GM23338 (cell line): Measurements from ENCODE around the gene DTNA. TPM values are rescaled to one million over a fixed set of nuclear protein-coding genes. Genes with fewer than 3 reads are reported as not detected.

Source experiments
- ATAC-seq: fragments of 200-7000 bp; cut with Tn5 transposase; 3 replicates; pipeline ENCODE4 v1.9.1; 2020
- DNase-seq: peaks from one replicate; pipeline ENCODE4 v3.0.0-alpha.2; 2015; ENCODE audit warnings: low spot score
- H2AFZ ChIP-seq: fragments of 200-600 bp; sonication (generic); 2 replicates; pipeline ENCODE4 v1.8.0; 2016; ENCODE audit warnings: antibody characterized with exemption, mild to moderate bottlenecking, moderate library complexity
- H3F3A ChIP-seq: fragments of 200-600 bp; sonication (generic); replicated peaks from 2 replicates; pipeline ENCODE4 v1.8.0; 2017; ENCODE audit warnings: antibody characterized with exemption, mixed run types, low read depth
- H3K27ac ChIP-seq: fragments of 200-600 bp; sonication (generic); 2 replicates; pipeline ENCODE4 v1.6.1; 2016; ENCODE audit warnings: low read depth
- H3K27me3 ChIP-seq: fragments of 200-600 bp; sonication (generic); 2 replicates; pipeline ENCODE4 v1.8.0; 2016; ENCODE audit warnings: mild to moderate bottlenecking, mixed run types, moderate library complexity; ENCODE audit not compliant: insufficient read depth
- H3K36me3 ChIP-seq: fragments of 200-600 bp; sonication (generic); 2 replicates; pipeline ENCODE4 v1.8.0; 2016; ENCODE audit warnings: mild to moderate bottlenecking; ENCODE audit not compliant: insufficient read depth
- H3K4me1 ChIP-seq: fragments of 200-600 bp; sonication (generic); 2 replicates; pipeline ENCODE4 v1.8.0; 2016; ENCODE audit warnings: mild to moderate bottlenecking, moderate library complexity; ENCODE audit not compliant: insufficient read depth
- H3K4me2 ChIP-seq: fragments of 200-600 bp; sonication (generic); 2 replicates; pipeline ENCODE4 v1.7.1; 2017; ENCODE audit warnings: mixed run types
- H3K4me3 ChIP-seq: fragments of 200-600 bp; sonication (generic); 2 replicates; pipeline ENCODE4 v1.6.1; 2016; ENCODE audit warnings: mixed run types
- H3K79me2 ChIP-seq: fragments of 200-600 bp; sonication (generic); replicated peaks from 2 replicates; pipeline ENCODE4 v1.8.0; 2017; ENCODE audit warnings: mild to moderate bottlenecking; ENCODE audit not compliant: insufficient read depth
- H3K9me2 ChIP-seq: fragments of 200-600 bp; sonication (generic); 2 replicates; pipeline ENCODE4 v1.8.0; 2017; ENCODE audit not compliant: insufficient read depth
- H4K20me1 ChIP-seq: fragments of 200-600 bp; sonication (generic); replicated peaks from 2 replicates; pipeline ENCODE4 v1.8.0; 2017; ENCODE audit warnings: mild to moderate bottlenecking; ENCODE audit not compliant: insufficient read depth
- H3K27ac Mint-ChIP-seq: 2 replicates; pipeline ENCODE4 v1.8.0; 2020; ENCODE audit warnings: inconsistent platforms, mild to moderate bottlenecking, moderate library complexity, mixed read lengths
- H3K27me3 Mint-ChIP-seq: 3 replicates; pipeline ENCODE4 v1.8.0; 2022; ENCODE audit warnings: low read depth, mild to moderate bottlenecking, moderate library complexity, mixed read lengths, inconsistent platforms; ENCODE audit not compliant: insufficient read depth, poor library complexity
- H3K36me3 Mint-ChIP-seq: 3 replicates; pipeline ENCODE4 v1.8.0; 2021; ENCODE audit warnings: low read depth, mild to moderate bottlenecking, inconsistent platforms, moderate library complexity, mixed read lengths
- H3K4me1 Mint-ChIP-seq: 3 replicates; pipeline ENCODE4 v1.8.0; 2020; ENCODE audit warnings: mild to moderate bottlenecking, inconsistent platforms, mixed read lengths
- H3K4me3 Mint-ChIP-seq: 3 replicates; pipeline ENCODE4 v1.8.0; 2021; ENCODE audit warnings: moderate library complexity, mild to moderate bottlenecking, inconsistent platforms, mixed read lengths
- H3K9me3 Mint-ChIP-seq: 3 replicates; pipeline ENCODE4 v1.8.0; 2020; ENCODE audit warnings: moderate library complexity, mild to moderate bottlenecking, inconsistent platforms, mixed read lengths
- CREB1 ChIP-seq: fragments of 250-450 bp; sonication (Bioruptor Pico); IDR thresholded peaks from 2 replicates; pipeline ENCODE4 v1.5.0; 2020; ENCODE audit warnings: low read depth, mild to moderate bottlenecking, moderate library complexity
- ETS1 ChIP-seq: IDR thresholded peaks from 2 replicates; pipeline ENCODE4 v1.6.1; 2016; ENCODE audit warnings: antibody characterized with exemption
- EZH2 ChIP-seq: fragments of 200-600 bp; sonication (generic); IDR thresholded peaks from one replicate; pipeline ENCODE4 v1.8.0; 2017; ENCODE audit warnings: antibody characterized with exemption, mild to moderate bottlenecking, low read depth; ENCODE audit not compliant: unreplicated experiment
- EZH2phosphoT487 ChIP-seq: fragments of 200-600 bp; sonication (generic); IDR thresholded peaks from one replicate; pipeline ENCODE4 v1.8.1; 2018; ENCODE audit warnings: antibody characterized with exemption; ENCODE audit not compliant: unreplicated experiment
- JUNB ChIP-seq: IDR thresholded peaks from one replicate; pipeline ENCODE4 v1.6.1; 2016; ENCODE audit warnings: antibody characterized with exemption; ENCODE audit not compliant: unreplicated experiment
- NANOG ChIP-seq: IDR thresholded peaks from 2 replicates; pipeline ENCODE4 v1.6.1; 2016; ENCODE audit warnings: antibody characterized with exemption, borderline replicate concordance
- POLR2AphosphoS5 ChIP-seq: IDR thresholded peaks from 2 replicates; pipeline ENCODE4 v1.6.1; 2016; ENCODE audit warnings: antibody characterized with exemption, low read depth
- REST ChIP-seq: IDR thresholded peaks from one replicate; pipeline ENCODE4 v1.6.1; 2018; ENCODE audit warnings: antibody characterized with exemption; ENCODE audit not compliant: unreplicated experiment
- STAT1 ChIP-seq: IDR thresholded peaks from one replicate; pipeline ENCODE4 v1.6.1; 2016; ENCODE audit warnings: antibody characterized with exemption; ENCODE audit not compliant: unreplicated experiment
- ZNF114 ChIP-seq: fragments of 250-450 bp; sonication (Bioruptor Pico); IDR thresholded peaks from 2 replicates; pipeline ENCODE4 v1.5.0; 2020; ENCODE audit warnings: mild to moderate bottlenecking, moderate library complexity
- ZNF331 ChIP-seq: fragments of 250-450 bp; sonication (Bioruptor Pico); IDR thresholded peaks from 2 replicates; pipeline ENCODE4 v1.5.0; 2020; ENCODE audit warnings: low read depth, mild to moderate bottlenecking, moderate library complexity
- polyA plus RNA-seq: library from polyadenylated mRNA; unstranded; fragments of >200 nt; fragmentation: Nextera tagmentation; extraction: Ambion mirVana; gene quantifications from 2 replicates; pipeline ENCODE4 v1.2.1, GENCODE V29; 2016
- total RNA-seq: library from RNA; depleted of rRNA; stranded (reverse); fragments of >200 nt; shearing (Covaris generic); gene quantifications from 2 replicates; pipeline ENCODE4 v1.2.3, GENCODE V29; 2014
- TF ChIP-seq, protein P1 (sequence below), 2 experiments: fragments of 200-600 bp in 1 of 2; sonication (generic) in 1 of 2; conservative IDR thresholded peaks; 2 replicates each; pipeline versions ENCODE4 v1.5.1 to v1.6.1; 2016 to 2017; ENCODE audit warnings: antibody characterized with exemption in 2 of 2, low read depth in 2 of 2, mild to moderate bottlenecking in 2 of 2, moderate library complexity in 1 of 2
- TF ChIP-seq, protein P2 (sequence below): fragments of 250-450 bp; sonication (Bioruptor Pico); IDR thresholded peaks from 2 replicates; pipeline ENCODE4 v1.5.0; 2020; ENCODE audit warnings: mild to moderate bottlenecking, moderate library complexity

Gene DTNA
- total and polyA plus RNA-seq, 2 experiments from 2014 or later: 11.5 to 25.1 TPM

DNA sequence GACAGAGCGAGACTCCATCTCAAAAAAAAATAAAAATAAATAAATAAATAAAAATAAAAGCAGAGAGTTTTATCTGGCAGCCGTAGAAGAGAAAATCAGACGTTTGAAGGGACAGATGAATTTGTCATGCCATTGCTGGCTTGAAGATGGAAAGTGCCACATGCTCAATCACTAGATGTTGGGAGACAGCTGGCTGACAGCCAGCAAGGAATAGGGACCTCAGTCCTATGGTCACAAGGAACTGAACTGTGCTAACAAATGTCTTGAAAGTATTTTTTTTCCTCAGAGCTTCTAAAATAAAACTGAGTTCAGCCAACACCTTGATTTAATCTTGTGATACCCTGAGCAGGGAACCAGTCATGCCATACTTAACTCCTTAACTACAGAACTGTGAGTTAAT lies 65.4 kb downstream of the DTNA start:
- no peaks in the 10 kb centered on the region for H3K27me3 ChIP-seq
- TF ChIP-seq ZNF331 (CRISPR knock-in tag) (no peak), ZNF114 (CRISPR knock-in tag) (no peak), STAT1 (no peak), POLR2AphosphoS5 (no peak), EZH2 (no peak), EZH2phosphoT487 (no peak), JUNB (no peak), ETS1 (no peak), REST (no peak), CREB1 (CRISPR knock-in tag) (no peak), NANOG (no peak)
- TF ChIP-seq, protein P1, sequence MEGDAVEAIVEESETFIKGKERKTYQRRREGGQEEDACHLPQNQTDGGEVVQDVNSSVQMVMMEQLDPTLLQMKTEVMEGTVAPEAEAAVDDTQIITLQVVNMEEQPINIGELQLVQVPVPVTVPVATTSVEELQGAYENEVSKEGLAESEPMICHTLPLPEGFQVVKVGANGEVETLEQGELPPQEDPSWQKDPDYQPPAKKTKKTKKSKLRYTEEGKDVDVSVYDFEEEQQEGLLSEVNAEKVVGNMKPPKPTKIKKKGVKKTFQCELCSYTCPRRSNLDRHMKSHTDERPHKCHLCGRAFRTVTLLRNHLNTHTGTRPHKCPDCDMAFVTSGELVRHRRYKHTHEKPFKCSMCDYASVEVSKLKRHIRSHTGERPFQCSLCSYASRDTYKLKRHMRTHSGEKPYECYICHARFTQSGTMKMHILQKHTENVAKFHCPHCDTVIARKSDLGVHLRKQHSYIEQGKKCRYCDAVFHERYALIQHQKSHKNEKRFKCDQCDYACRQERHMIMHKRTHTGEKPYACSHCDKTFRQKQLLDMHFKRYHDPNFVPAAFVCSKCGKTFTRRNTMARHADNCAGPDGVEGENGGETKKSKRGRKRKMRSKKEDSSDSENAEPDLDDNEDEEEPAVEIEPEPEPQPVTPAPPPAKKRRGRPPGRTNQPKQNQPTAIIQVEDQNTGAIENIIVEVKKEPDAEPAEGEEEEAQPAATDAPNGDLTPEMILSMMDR (conservative IDR thresholded peaks at IDR 0.05; ENCODE audit: low read depth in 2 of 2): no peak
- TF ChIP-seq, protein P2, sequence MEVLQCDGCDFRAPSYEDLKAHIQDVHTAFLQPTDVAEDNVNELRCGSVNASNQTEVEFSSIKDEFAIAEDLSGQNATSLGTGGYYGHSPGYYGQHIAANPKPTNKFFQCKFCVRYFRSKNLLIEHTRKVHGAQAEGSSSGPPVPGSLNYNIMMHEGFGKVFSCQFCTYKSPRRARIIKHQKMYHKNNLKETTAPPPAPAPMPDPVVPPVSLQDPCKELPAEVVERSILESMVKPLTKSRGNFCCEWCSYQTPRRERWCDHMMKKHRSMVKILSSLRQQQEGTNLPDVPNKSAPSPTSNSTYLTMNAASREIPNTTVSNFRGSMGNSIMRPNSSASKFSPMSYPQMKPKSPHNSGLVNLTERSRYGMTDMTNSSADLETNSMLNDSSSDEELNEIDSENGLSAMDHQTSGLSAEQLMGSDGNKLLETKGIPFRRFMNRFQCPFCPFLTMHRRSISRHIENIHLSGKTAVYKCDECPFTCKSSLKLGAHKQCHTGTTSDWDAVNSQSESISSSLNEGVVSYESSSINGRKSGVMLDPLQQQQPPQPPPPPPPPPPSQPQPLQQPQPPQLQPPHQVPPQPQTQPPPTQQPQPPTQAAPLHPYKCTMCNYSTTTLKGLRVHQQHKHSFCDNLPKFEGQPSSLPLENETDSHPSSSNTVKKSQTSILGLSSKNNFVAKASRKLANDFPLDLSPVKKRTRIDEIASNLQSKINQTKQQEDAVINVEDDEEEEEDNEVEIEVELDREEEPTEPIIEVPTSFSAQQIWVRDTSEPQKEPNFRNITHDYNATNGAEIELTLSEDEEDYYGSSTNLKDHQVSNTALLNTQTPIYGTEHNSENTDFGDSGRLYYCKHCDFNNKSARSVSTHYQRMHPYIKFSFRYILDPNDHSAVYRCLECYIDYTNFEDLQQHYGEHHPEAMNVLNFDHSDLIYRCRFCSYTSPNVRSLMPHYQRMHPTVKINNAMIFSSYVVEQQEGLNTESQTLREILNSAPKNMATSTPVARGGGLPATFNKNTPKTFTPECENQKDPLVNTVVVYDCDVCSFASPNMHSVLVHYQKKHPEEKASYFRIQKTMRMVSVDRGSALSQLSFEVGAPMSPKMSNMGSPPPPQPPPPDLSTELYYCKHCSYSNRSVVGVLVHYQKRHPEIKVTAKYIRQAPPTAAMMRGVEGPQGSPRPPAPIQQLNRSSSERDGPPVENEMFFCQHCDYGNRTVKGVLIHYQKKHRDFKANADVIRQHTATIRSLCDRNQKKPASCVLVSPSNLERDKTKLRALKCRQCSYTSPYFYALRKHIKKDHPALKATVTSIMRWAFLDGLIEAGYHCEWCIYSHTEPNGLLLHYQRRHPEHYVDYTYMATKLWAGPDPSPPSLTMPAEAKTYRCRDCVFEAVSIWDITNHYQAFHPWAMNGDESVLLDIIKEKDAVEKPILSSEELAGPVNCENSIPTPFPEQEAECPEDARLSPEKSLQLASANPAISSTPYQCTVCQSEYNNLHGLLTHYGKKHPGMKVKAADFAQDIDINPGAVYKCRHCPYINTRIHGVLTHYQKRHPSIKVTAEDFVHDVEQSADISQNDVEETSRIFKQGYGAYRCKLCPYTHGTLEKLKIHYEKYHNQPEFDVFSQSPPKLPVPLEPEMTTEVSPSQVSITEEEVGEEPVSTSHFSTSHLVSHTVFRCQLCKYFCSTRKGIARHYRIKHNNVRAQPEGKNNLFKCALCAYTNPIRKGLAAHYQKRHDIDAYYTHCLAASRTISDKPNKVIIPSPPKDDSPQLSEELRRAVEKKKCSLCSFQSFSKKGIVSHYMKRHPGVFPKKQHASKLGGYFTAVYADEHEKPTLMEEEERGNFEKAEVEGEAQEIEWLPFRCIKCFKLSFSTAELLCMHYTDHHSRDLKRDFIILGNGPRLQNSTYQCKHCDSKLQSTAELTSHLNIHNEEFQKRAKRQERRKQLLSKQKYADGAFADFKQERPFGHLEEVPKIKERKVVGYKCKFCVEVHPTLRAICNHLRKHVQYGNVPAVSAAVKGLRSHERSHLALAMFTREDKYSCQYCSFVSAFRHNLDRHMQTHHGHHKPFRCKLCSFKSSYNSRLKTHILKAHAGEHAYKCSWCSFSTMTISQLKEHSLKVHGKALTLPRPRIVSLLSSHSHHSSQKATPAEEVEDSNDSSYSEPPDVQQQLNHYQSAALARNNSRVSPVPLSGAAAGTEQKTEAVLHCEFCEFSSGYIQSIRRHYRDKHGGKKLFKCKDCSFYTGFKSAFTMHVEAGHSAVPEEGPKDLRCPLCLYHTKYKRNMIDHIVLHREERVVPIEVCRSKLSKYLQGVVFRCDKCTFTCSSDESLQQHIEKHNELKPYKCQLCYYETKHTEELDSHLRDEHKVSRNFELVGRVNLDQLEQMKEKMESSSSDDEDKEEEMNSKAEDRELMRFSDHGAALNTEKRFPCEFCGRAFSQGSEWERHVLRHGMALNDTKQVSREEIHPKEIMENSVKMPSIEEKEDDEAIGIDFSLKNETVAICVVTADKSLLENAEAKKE: no peak
- no peaks in the 10 kb centered on the region for H3K27me3 Mint-ChIP-seq
- ATAC-seq (no peak), DNase-seq (no peak)
- H3K4me1 Mint-ChIP-seq: peaks cover 5% of the 10 kb centered on the region; the same call in 2 of the 3 replicates
- no peaks in the 10 kb centered on the region for H3K4me1 ChIP-seq
- H3F3A ChIP-seq: no peaks in the 10 kb centered on the region
- no peak overlapping the region for H3K27ac Mint-ChIP-seq
- H3K9me3 Mint-ChIP-seq: no peaks in the 10 kb centered on the region
- H3K79me2 ChIP-seq: no peaks in the 10 kb centered on the region
- no peak overlapping the region for H3K4me2 ChIP-seq
- no peaks in the 10 kb centered on the region for H4K20me1 ChIP-seq
- no peaks in the 10 kb centered on the region for H3K36me3 ChIP-seq
- H3K4me3 ChIP-seq: no peak overlapping the region
- H3K27ac ChIP-seq: no peak overlapping the region
- H3K4me3 Mint-ChIP-seq: no peak overlapping the region
- no peak overlapping the region for H2AFZ ChIP-seq
- peaks cover 3% of the 10 kb centered on the region; the same call in 1 of the 3 replicates for H3K36me3 Mint-ChIP-seq
- no peaks in the 10 kb centered on the region for H3K9me2 ChIP-seq
